Measurements from ENCODE around the gene ANKRD30B.
"Not testable (repeated sequence)": the region's sequence is repeated elsewhere in the genome, so short reads cannot be mapped to it uniquely, and the experiment has no call there.

The ANKRD30B gene

DNA sequence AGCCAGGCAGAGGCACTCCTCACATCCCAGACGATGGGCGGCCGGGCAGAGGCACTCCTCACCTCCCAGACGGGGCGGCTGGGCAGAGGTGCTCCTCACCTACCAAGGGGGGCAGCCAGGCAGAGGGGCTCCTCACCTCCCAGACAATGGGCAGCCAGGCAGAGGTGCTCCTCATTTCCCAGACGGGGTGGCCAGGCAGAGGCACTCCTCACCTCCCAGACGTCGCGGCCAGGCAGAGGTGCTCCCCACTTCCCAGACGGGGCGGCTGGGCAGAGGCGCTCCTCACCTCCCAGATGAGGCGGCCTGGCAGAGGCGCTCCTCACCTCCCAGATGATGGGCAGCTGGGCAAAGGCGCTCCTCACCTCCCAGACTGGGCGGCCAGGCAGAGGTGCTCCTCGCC, 107.7 kb downstream of the ANKRD30B start:
- DNase-seq, result not testable (repeated sequence)

DNA sequence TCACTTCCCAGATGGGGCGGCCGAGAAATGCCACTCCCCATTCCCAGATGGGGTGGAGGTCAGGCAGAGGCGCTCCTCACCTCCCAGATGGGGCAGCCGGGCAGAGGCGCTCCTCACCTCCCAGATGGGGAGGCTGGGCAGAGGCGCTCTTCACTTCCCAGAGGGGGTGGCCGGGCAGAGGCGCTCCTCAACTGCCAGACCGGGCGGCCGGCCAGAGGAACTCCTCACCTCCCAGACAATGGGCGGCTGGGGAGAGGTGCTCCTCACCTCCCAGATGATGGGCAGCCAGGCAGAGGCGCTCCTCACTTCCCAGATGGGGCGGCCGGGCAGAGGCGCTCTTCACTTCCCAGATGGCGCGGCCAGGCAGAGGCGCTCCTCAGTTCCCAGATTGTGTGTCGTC, 108.3 kb downstream of the ANKRD30B start:
- DNase-seq, result not testable (repeated sequence)

DNA sequence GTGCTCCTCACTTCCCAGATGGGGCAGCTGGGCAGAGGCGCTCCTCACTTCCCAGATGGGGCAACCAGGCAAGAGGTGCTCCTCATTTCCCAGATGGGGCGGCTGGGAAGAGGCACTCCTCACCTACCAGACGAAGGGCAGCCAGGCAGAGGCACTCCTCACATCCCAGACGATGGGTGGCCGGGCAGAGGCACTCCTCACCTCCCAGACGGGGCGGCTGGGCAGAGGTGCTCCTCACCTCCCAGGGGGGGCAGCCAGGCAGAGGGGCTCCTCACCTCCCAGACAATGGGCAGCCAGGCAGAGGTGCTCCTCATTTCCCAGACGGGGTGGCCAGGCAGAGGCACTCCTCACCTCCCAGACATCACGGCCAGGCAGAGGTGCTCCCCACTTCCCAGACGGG, 110.5 kb downstream of the ANKRD30B start:
- not testable (repeated sequence) for DNase-seq

DNA sequence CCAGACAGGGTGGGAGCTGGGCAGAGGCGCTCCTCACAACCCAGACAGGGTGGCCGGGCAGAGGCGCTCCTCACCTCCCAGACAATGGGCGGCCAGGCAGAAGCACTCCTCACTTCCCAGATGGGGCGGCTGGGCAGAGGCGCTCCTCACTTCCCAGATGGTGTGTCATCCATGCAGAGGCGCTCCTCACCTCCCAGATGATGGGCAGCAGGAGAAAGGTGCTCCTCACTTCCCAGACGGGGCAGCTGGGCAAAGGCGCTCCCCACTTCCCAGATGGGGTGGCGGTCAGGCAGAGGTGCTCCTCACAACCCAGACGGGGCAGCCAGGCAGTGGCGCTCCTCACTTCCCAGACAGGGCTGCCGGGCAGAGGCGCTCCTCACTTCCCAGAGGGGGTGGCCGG, 112.0 kb downstream of the ANKRD30B start:
- not testable (repeated sequence) for DNase-seq

DNA sequence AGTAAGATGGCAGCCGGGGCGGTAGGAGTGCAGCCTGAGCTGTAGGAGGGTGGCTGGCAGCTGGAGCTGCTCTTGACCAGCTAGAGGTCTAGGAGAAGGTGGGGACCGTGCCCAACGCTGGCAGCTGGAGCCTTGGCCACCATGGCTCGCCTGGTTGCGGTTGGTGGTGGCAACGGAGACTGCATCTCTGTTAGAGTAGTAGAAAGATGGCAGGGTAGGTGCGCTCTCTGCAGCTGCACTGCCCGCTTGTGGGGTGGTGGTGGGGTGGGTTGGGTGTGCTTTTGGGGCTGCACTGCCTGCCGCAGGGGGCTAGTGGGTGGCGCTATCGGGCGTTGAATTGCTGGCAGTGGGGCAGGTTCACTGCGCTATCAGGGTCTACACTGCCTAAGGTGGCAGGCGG, 118.5 kb downstream of the ANKRD30B start:
- DNase-seq, result not testable (repeated sequence)

DNA sequence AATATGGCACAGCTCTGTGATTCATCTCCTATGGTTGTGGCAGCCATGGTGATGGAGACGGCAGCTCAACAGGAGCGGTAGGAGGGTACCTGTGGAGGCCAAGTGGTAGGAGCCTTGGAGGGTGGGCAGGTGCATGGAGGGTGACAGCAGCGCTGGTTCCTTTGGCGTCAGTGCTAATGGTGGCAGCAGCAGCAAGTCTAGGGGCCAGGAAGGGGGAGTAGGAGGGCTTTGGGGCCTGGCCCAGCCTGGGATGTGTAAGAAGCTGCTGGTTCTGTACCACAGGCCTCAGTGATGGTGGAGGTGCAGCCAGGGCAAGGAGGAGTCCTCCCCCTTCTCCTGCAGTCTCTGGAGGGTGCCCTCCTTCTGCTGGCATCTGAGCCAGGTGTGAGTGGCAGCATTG, 120.0 kb downstream of the ANKRD30B start:
- DNase-seq, result not testable (repeated sequence)

DNA sequence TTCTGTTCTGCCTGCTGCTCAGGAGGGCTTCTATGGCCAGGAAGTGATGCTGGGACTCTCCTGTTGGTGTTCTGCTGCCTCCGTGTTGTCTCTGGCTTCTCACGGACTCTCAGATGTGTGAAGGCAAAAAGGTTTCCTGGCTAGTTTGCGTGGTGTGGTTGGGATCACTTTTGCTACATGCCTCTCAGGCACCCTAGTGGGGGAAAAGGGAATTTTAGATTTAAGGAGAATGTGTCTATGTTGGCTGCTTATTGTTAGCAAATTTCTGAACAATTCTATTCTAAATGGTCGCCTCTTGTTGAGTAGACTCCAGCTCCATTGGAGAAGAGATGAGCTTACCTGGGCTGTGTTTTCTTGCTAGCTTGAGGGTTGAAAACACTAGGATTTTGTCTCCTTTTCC, 120.9 kb downstream of the ANKRD30B start:
- DNase-seq, result not testable (repeated sequence)

DNA sequence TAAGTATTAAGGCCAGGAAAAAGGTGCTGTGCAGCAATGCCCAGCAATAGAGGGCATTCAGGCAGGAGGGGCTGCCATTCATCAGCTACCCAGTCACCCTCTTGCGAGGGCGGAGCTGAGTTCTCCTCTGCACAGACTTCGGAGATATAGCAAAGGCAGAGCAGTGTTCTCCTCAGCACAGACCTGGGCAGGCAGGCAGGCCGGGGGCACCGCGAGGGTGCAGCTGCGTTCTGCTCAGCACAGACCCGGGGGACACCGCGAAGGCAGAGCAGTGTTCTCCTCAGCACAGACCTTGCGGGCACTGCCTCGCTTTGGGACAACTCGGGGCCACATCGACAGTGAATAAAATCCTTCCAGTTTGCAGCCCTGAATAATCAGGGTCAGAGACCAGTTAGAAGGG, 130.9 kb downstream of the ANKRD30B start:
- DNase-seq, result not testable (repeated sequence)

DNA sequence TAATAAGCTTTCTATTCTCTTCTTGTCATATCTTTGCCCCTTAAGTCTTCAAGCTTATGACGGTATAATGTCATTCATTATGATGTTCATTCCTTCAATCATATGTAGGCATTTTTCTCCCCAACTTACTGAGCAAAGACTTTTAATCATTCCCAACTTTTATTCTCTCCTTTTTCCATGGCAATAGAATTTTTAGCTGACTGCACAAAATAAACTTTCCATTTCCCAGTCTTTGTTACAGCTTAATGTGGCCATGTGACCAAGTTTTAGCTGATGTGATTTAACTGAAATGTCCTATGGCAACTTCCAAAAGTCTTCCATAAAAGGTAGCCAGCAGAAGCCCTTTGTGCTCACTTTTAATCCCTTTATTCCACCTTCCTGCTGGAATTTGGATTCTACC, 152.5 kb downstream of the ANKRD30B start:
- DNase-seq, result no peak

All from activated T-cell treated with anti-CD3 and anti-CD28 coated beads for 4 hours (primary cell).